Thymus (tissue), 11 donors: ENCODE data around the gene FLRT2. TPM values are rescaled to one million over a fixed set of nuclear protein-coding genes. Genes with fewer than 3 reads are reported as not detected.

Source experiments
- DNase-seq, 9 donors: peaks; one replicate each; pipeline ENCODE4 v3.0.0-alpha.2; 2013; ENCODE audit warnings: low spot score in 9 of 9, low read depth in 6 of 9, missing footprints in 1 of 9
- H3K27ac ChIP-seq, 2 donors: one replicate each; pipeline ENCODE4 v1.5.1; 2013; ENCODE audit warnings: control low read depth in 1 of 2, low read depth in 1 of 2, low read length in 1 of 2, mild to moderate bottlenecking in 1 of 2, moderate library complexity in 1 of 2
- H3K27me3 ChIP-seq, 2 donors: one replicate each; pipeline ENCODE4 v1.5.1; 2013; ENCODE audit warnings: low read length in 1 of 2; ENCODE audit not compliant: control insufficient read depth in 2 of 2, insufficient read depth in 1 of 2
- H3K36me3 ChIP-seq, 2 donors: one replicate each; pipeline ENCODE4 v1.5.1; 2013; ENCODE audit warnings: low read length in 1 of 2, mild to moderate bottlenecking in 1 of 2, moderate library complexity in 1 of 2; ENCODE audit not compliant: control insufficient read depth in 2 of 2, insufficient read depth in 2 of 2
- H3K4me1 ChIP-seq, 2 donors: one replicate each; pipeline ENCODE4 v1.5.1; 2013; ENCODE audit warnings: low read length in 2 of 2; ENCODE audit not compliant: control insufficient read depth in 2 of 2, insufficient read depth in 2 of 2
- H3K4me3 ChIP-seq, 2 donors: one replicate each; pipeline ENCODE4 v1.5.1; 2013; ENCODE audit warnings: low read length in 2 of 2, control low read depth in 1 of 2, mild to moderate bottlenecking in 1 of 2
- H3K9me3 ChIP-seq, 2 donors: one replicate each; pipeline ENCODE4 v1.5.1; 2013; ENCODE audit warnings: low read length in 1 of 2, mild to moderate bottlenecking in 1 of 2; ENCODE audit not compliant: control insufficient read depth in 2 of 2, insufficient read depth in 1 of 2
- WGBS: extraction: QIAGEN DNeasy Blood & Tissue Kit; methylation state at CpG from one replicate; pipeline ENCODE4 v1.1.7; 2013; 5-methylcytosine and 5-hydroxymethylcytosine counted together
- polyA plus RNA-seq: library from polyadenylated mRNA; stranded (reverse); fragments of 200-250 nt; gene quantifications from one replicate; pipeline ENCODE4 v1.2.3, GENCODE V29; 2013
- total RNA-seq: library from RNA; stranded (reverse); fragments of 120-200 nt; gene quantifications from one replicate; pipeline ENCODE4 v1.2.4, GENCODE V29; 2013
- donor health status: healthy.

FLRT2 gene
- total and polyA plus RNA-seq, 2 donors, result 1.8 to 8.9 TPM

GRCh38 chr14:85528080-85528896 is 1.7 kb upstream of the FLRT2 start:
- WGBS, result 49% methylated on average over 7 of the region's 7 CpGs
- H3K27me3 ChIP-seq, result peaks cover 46 to 49% of the 10 kb centered on the region in 2 donors
- no peak for DNase-seq
- H3K4me3 ChIP-seq, result no peak overlapping the region
- no peaks in the 10 kb centered on the region for H3K9me3 ChIP-seq
- no peaks in the 10 kb centered on the region for H3K36me3 ChIP-seq
- H3K27ac ChIP-seq, result peak overlapping the region in 1 of 2 donors; percentile 27
- peaks cover 0 to 31% of the 10 kb centered on the region in 2 donors for H3K4me1 ChIP-seq

GRCh38 chr14:85528897-85529631 is 880 bp upstream of the FLRT2 start:
- peaks cover 0 to 31% of the 10 kb centered on the region in 2 donors for H3K4me1 ChIP-seq

GRCh38 chr14:85530626-85531025 is 682 bp downstream of the FLRT2 start:
- Histone ChIP-seq H3K36me3 (no peaks in the 10 kb centered on the region), H3K27me3 (peaks cover 62 to 72% of the 10 kb centered on the region in 2 donors), H3K4me3 (peak overlapping the region in 1 of 2 donors; percentile 35), H3K4me1 (peaks cover 0 to 31% of the 10 kb centered on the region in 2 donors), H3K27ac (peak overlapping the region in 1 of 2 donors; percentile 32), H3K9me3 (no peaks in the 10 kb centered on the region)
- DNase-seq, result no peak
- 3% methylated on average over 7 of the region's 7 CpGs for WGBS

More at GRCh38 chr14:85528897-85529631, 880 bp upstream of the FLRT2 start:
- H3K4me3 ChIP-seq, result peak overlapping the region in 1 of 2 donors; percentile 35
- H3K9me3 ChIP-seq, result no peaks in the 10 kb centered on the region
- peaks cover 54 to 57% of the 10 kb centered on the region in 2 donors for H3K27me3 ChIP-seq
- WGBS, result 38% methylated on average over 29 of the region's 29 CpGs
- DNase-seq, result no peak
- peak overlapping the region in 1 of 2 donors; percentile 27 for H3K27ac ChIP-seq
- no peaks in the 10 kb centered on the region for H3K36me3 ChIP-seq

DNA sequence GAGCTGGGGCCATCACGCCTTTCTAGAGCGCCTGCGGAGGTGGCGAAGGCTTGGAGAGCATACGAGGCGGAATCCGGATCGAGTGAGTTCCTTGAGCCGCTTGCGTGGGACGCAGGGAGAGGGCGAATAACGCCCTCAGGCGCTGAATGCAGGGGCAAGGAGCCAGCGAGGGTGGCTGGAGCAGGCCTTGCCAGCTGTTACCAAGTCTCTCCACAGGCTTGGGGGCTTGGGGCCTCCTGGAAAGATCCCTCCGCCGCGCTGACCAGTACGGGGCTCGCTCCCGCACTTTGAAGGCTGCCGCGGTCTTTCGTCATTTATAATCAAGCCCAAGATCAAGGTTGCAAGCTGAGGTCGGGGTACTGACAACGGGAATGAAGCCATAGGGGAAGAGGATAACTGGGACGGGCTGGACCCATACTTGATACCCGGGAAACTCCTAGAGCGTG is 1.2 kb downstream of the FLRT2 start:
- Histone ChIP-seq H3K4me3 (peak overlapping the region in 1 of 2 donors; percentile 32), H3K27me3 (peaks cover 63 to 78% of the 10 kb centered on the region in 2 donors), H3K36me3 (no peaks in the 10 kb centered on the region), H3K9me3 (no peaks in the 10 kb centered on the region), H3K27ac (peak overlapping the region in 1 of 2 donors; percentile 51), H3K4me1 (peaks cover 0 to 31% of the 10 kb centered on the region in 2 donors)
- 3% methylated on average over 29 of the region's 29 CpGs for WGBS
- no peak for DNase-seq

GRCh38 chr14:85531587-85532373 is 1.8 kb downstream of the FLRT2 start:
- DNase-seq, result peak in 2 of 9 donors; percentile 5 to 34
- Histone ChIP-seq H3K27ac (peak overlapping the region in 1 of 2 donors; percentile 51), H3K36me3 (no peaks in the 10 kb centered on the region), H3K4me1 (peaks cover 0 to 31% of the 10 kb centered on the region in 2 donors), H3K9me3 (no peaks in the 10 kb centered on the region), H3K4me3 (peak overlapping the region; percentile 3 to 32), H3K27me3 (peaks cover 63 to 79% of the 10 kb centered on the region in 2 donors)
- WGBS, result under 1% methylated on average over 61 of the region's 61 CpGs

- peak overlapping the region in 1 of 2 donors; percentile 23 for H3K27ac ChIP-seq
- H3K27me3 ChIP-seq, result peaks cover 63 to 79% of the 10 kb centered on the region in 2 donors
- no peak for DNase-seq
- no peaks in the 10 kb centered on the region for H3K9me3 ChIP-seq
- peaks cover 0 to 31% of the 10 kb centered on the region in 2 donors for H3K4me1 ChIP-seq
- peak overlapping the region in 1 of 2 donors; percentile 32 for H3K4me3 ChIP-seq
- 4% methylated on average over 12 of the region's 12 CpGs for WGBS
- no peaks in the 10 kb centered on the region for H3K36me3 ChIP-seq
Measured at GRCh38 chr14:85532374-85533022, 2.6 kb downstream of the FLRT2 start.

DNA sequence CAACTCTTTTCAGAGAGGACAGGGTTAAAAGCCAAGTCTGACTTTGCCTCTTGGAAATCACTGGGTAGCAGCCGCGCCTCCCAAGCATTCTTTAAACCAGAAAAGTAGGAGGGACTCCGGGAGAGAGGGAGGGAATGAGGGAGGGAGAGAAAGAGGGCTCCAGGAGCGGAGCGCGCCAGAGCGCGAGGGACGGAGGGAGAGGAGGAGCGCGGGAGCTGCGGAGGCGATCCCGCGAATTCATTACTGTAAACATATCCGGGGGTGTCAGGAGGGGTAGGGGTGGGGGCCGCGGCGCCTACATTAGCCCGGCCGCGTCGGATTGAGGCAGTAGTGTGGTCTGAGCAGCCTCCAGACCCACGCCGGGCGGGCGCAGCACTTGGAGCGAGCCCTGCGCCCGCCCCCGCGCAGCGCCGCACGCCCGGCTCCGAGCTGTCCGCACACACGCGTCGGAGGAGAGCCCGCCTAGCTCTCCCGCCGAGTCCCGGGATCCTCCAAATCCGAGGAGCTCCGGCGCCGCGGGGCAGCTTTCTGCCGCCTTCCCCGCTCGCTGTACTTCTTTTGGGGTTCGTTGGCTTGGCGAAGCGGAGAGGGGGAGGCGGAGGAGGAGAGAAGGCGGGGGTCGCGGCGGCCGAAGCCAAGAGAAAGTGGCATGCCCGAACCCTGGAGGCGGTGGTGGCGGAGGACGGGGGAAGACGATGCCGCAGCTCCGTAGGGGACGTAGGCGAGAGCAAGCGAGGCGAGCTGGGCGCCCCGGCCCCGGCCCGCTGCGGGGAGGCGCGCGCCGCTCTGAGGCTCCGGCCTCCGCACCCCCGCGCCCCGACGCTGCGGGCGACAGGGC is 3.3 kb downstream of the FLRT2 start:
- no peak for DNase-seq
- Histone ChIP-seq H3K27me3 (peaks cover 63 to 79% of the 10 kb centered on the region in 2 donors), H3K27ac (peak overlapping the region in 1 of 2 donors; percentile 23), H3K36me3 (no peaks in the 10 kb centered on the region), H3K4me3 (peak overlapping the region; percentile 11 to 32), H3K9me3 (no peaks in the 10 kb centered on the region), H3K4me1 (peaks cover 0 to 31% of the 10 kb centered on the region in 2 donors)
- 2% methylated on average over 90 of the region's 90 CpGs for WGBS
